K562 (cell line): ENCODE measurements around the gene DBP. TPM values are rescaled to one million over a fixed set of nuclear protein-coding genes. Genes with fewer than 3 reads are reported as not detected.

Source experiments
- ATF3 ChIP-seq, 2 experiments: fragments of 450-650 bp in 1 of 2; sonication (generic) in 1 of 2; formaldehyde crosslinking in 1 of 2; IDR thresholded peaks in 1 of 2; conservative IDR thresholded peaks in 1 of 2; 2 replicates each; pipeline versions ENCODE4 v1.6.1 to v1.8.1; 2016 to 2023; ENCODE audit warnings: mild to moderate bottlenecking in 2 of 2, moderate library complexity in 2 of 2, inconsistent platforms in 1 of 2, missing genetic modification reagents in 1 of 2
- ATF6 ChIP-seq: sonication (generic); formaldehyde crosslinking; IDR thresholded peaks from 2 replicates; pipeline ENCODE4 v1.4.0; 2020; ENCODE audit warnings: mild to moderate bottlenecking, missing genetic modification reagents
- BRF2 ChIP-seq: IDR thresholded peaks from 3 replicates; pipeline ENCODE4 v1.6.1; 2011; ENCODE audit warnings: borderline replicate concordance, mild to moderate bottlenecking; ENCODE audit not compliant: insufficient read length, insufficient read depth
- E2F1 ChIP-seq: sonication (generic); formaldehyde crosslinking; IDR thresholded peaks from 2 replicates; pipeline ENCODE4 v1.8.1; 2023; ENCODE audit warnings: mild to moderate bottlenecking, missing genetic modification reagents, moderate library complexity
- FOSL1 ChIP-seq: fragments of 200-800 bp; sonication (Bioruptor generic); conservative IDR thresholded peaks from 2 replicates; pipeline ENCODE4 v1.6.1; 2016; ENCODE audit warnings: missing genetic modification characterization, missing compliant biosample characterization
- HDAC6 ChIP-seq: IDR thresholded peaks from 2 replicates; pipeline ENCODE4 v1.6.1; 2012; ENCODE audit warnings: low read depth, mild to moderate bottlenecking, control low read depth, inconsistent platforms, low read length, moderate library complexity
- HES1 ChIP-seq: fragments of 450-650 bp; IDR thresholded peaks from 2 replicates; pipeline ENCODE4 v1.6.1; 2016; ENCODE audit warnings: low read depth, mild to moderate bottlenecking, moderate library complexity
- HNRNPUL1 ChIP-seq: fragments of 200-400 bp; formaldehyde crosslinking; IDR thresholded peaks from 2 replicates; pipeline ENCODE4 v1.6.1; 2017; ENCODE audit warnings: low read length
- KLF16 ChIP-seq: IDR thresholded peaks from 2 replicates; pipeline ENCODE4 v1.6.1; 2016; ENCODE audit warnings: antibody characterized with exemption
- PHB2 ChIP-seq: fragments of 450-650 bp; IDR thresholded peaks from 2 replicates; pipeline ENCODE4 v1.6.1; 2017; ENCODE audit warnings: low read depth
- RBBP5 ChIP-seq: fragments of 200-600 bp; sonication (generic); IDR thresholded peaks from 2 replicates; pipeline ENCODE4 v1.6.1; 2012; ENCODE audit warnings: borderline replicate concordance, mild to moderate bottlenecking, low read length, control low read depth, inconsistent platforms; ENCODE audit not compliant: insufficient read depth, poor library complexity, severe bottlenecking
- SMARCA4 ChIP-seq: fragments of 450-650 bp; IDR thresholded peaks from 2 replicates; pipeline ENCODE4 v1.6.1; 2016
- WHSC1 ChIP-seq: IDR thresholded peaks from one replicate; pipeline ENCODE4 v1.6.1; 2012; ENCODE audit warnings: low read length, control low read depth, inconsistent platforms
- ZC3H4 ChIP-seq: sonication (generic); formaldehyde crosslinking; IDR thresholded peaks from 2 replicates; pipeline ENCODE4 v1.9.0; 2021; ENCODE audit warnings: missing genetic modification reagents, borderline replicate concordance
- ZEB2 ChIP-seq: fragments of 450-650 bp; IDR thresholded peaks from 2 replicates; pipeline ENCODE4 v1.6.1; 2016
- ZNF589 ChIP-seq: fragments of 200-800 bp; sonication (Bioruptor generic); IDR thresholded peaks from 2 replicates; pipeline ENCODE4 v1.6.1; 2016; ENCODE audit warnings: low read depth, missing genetic modification characterization, missing compliant biosample characterization
- ZNF778 ChIP-seq: fragments of 450-650 bp; formaldehyde crosslinking; IDR thresholded peaks from 2 replicates; pipeline ENCODE4 v1.4.0; 2020; ENCODE audit warnings: mild to moderate bottlenecking, moderate library complexity
- polyA plus RNA-seq, 8 experiments: library from polyadenylated mRNA; depleted of rRNA in 4 of 8; stranded (reverse) in 5 of 8; unstranded in 3 of 8; fragments of >200 nt; fragmentation: Nextera tagmentation in 2 of 8; fragmentation: Illumina TruSeq in 1 of 8; extraction: Ambion mirVana in 2 of 8; extraction: Trizol in 1 of 8; gene quantifications; 2 replicates each; pipeline versions ENCODE4 v1.2.1 to v1.2.3, GENCODE V29; 2011 to 2014; ENCODE audit warnings: inconsistent platforms in 1 of 8, missing spikeins in 1 of 8
- total RNA-seq, 7 experiments: library from RNA; depleted of rRNA in 6 of 7; stranded (reverse); fragments of >200 nt in 6 of 7; fragmentation: Illumina TruSeq in 2 of 7; extraction: Trizol in 2 of 7; gene quantifications; 2 replicates each; pipeline versions ENCODE4 v1.2.1 to v1.2.3, GENCODE V29; 2011 to 2021; ENCODE audit warnings: low replicate concordance in 1 of 7

DBP gene
- total and polyA plus RNA-seq, 9 of the 15 experiments (the other 6 are each of a cell fraction or from before 2014, with no cell fraction given) = 0.25 to 5.5 (median 1.8) TPM

GRCh38 chr19:48685583-48685982, 48.4 kb upstream of the DBP start (continued):
- TF ChIP-seq HES1 (peak; percentile 31; the same call in 1 of the 2 replicates), HDAC6 (no peak), HNRNPUL1 (no peak), ATF6 (no peak), WHSC1 (no peak), KLF16 (peak; percentile 49; the same call in 1 of the 2 replicates), PHB2 (no peak), ATF3 (IDR thresholded peaks at IDR 0.05) (peak; percentile 83), ATF3 (CRISPR knock-in tag; conservative IDR thresholded peaks at IDR 0.05) (no peak), FOSL1 (tag) (peak; percentile 88), SMARCA4 (0 out of 2 replicates have a peak, but pooled peaks have one; percentile 20), E2F1 (no peak), ZNF589 (CRISPR knock-in tag) (no peak), ZEB2 (peak; percentile 88), ZC3H4 (CRISPR knock-in tag) (no peak), RBBP5 (no peak), BRF2 (no peak), ZNF778 (no peak)
